ENCODE results near the gene SIRT5. TPM values are rescaled to one million over a fixed set of nuclear protein-coding genes. Genes with fewer than 3 reads are reported as not detected.

The SIRT5 gene
- total and polyA plus RNA-seq, 4 donors, result 5.9 to 11.3 (median 8.0) TPM

GRCh38 chr6:13568970-13569369, 5.4 kb upstream of the SIRT5 start:
- Histone ChIP-seq H3K4me3 (no peak overlapping the region), H3K9ac (ENCODE audit: insufficient read depth in 1 of 2, low read length in 2 of 2) (no peak overlapping the region), H3K27ac (ENCODE audit: low read depth in 1 of 2, low read length in 1 of 2) (no peak overlapping the region), H3K27me3 (ENCODE audit: control insufficient read depth in 3 of 3, insufficient read depth in 3 of 3, low read length in 2 of 3) (peaks cover 0 to 6% (median 0%) of the 10 kb centered on the region in 3 donors), H3K9me3 (ENCODE audit: control insufficient read depth in 4 of 4, insufficient read depth in 3 of 4, low read length in 3 of 4) (no peaks in the 10 kb centered on the region), H3K36me3 (ENCODE audit: control insufficient read depth in 4 of 4, insufficient read depth in 4 of 4, low read length in 4 of 4) (no peaks in the 10 kb centered on the region), H3K4me1 (ENCODE audit: control insufficient read depth in 5 of 5, insufficient read depth in 5 of 5, low read length in 5 of 5) (peaks cover 0 to 7% (median 4%) of the 10 kb centered on the region in 5 donors)
- WGBS, 2 donors, result 90 to 93% methylated on average over 5 of the region's 5 CpGs
- ATAC-seq (ENCODE audit: insufficient read depth, low FRiP score), result no peak
- no peak for TF ChIP-seq CTCF (IDR thresholded peaks at IDR 0.05; ENCODE audit: control extremely low read depth, extremely low read depth)
- DNase-seq, result no peak

- 84 to 93% methylated on average over 7 of the region's 7 CpGs for WGBS, 2 donors
- Histone ChIP-seq H3K36me3 (ENCODE audit: control insufficient read depth in 4 of 4, insufficient read depth in 4 of 4, low read length in 4 of 4) (no peaks in the 10 kb centered on the region), H3K9ac (ENCODE audit: insufficient read depth in 1 of 2, low read length in 2 of 2) (no peak overlapping the region), H3K4me3 (no peak overlapping the region), H3K27me3 (ENCODE audit: control insufficient read depth in 3 of 3, insufficient read depth in 3 of 3, low read length in 2 of 3) (peaks cover 0 to 6% (median 0%) of the 10 kb centered on the region in 3 donors), H3K9me3 (ENCODE audit: control insufficient read depth in 4 of 4, insufficient read depth in 3 of 4, low read length in 3 of 4) (no peaks in the 10 kb centered on the region), H3K4me1 (ENCODE audit: control insufficient read depth in 5 of 5, insufficient read depth in 5 of 5, low read length in 5 of 5) (peaks cover 0 to 7% (median 4%) of the 10 kb centered on the region in 5 donors), H3K27ac (ENCODE audit: low read depth in 1 of 2, low read length in 1 of 2) (no peak overlapping the region)
- no peak for TF ChIP-seq CTCF (IDR thresholded peaks at IDR 0.05; ENCODE audit: control extremely low read depth, extremely low read depth)
- no peak for DNase-seq
- no peak for ATAC-seq (ENCODE audit: insufficient read depth, low FRiP score)
Observed at GRCh38 chr6:13572240-13572639, 2.2 kb upstream of the SIRT5 start.

- TF ChIP-seq CTCF (IDR thresholded peaks at IDR 0.05; ENCODE audit: control extremely low read depth, extremely low read depth), result no peak
- no peaks in the 10 kb centered on the region for H3K36me3 ChIP-seq (ENCODE audit: control insufficient read depth in 4 of 4, insufficient read depth in 4 of 4, low read length in 4 of 4)
- no peak for ATAC-seq (ENCODE audit: insufficient read depth, low FRiP score)
- peak overlapping the region; percentile 76 to 99 for H3K27ac ChIP-seq (ENCODE audit: low read depth in 1 of 2, low read length in 1 of 2)
- H3K4me1 ChIP-seq (ENCODE audit: control insufficient read depth in 5 of 5, insufficient read depth in 5 of 5, low read length in 5 of 5), result peaks cover 0 to 7% (median 4%) of the 10 kb centered on the region in 5 donors
- H3K4me3 ChIP-seq, result peak overlapping the region; percentile 5
- WGBS, 2 donors, result 84 to 91% methylated on average over 16 of the region's 16 CpGs
- DNase-seq, result no peak
- H3K9me3 ChIP-seq (ENCODE audit: control insufficient read depth in 4 of 4, insufficient read depth in 3 of 4, low read length in 3 of 4), result no peaks in the 10 kb centered on the region
- H3K27me3 ChIP-seq (ENCODE audit: control insufficient read depth in 3 of 3, insufficient read depth in 3 of 3, low read length in 2 of 3), result peaks cover 0 to 6% (median 0%) of the 10 kb centered on the region in 3 donors
- H3K9ac ChIP-seq (ENCODE audit: insufficient read depth in 1 of 2, low read length in 2 of 2), result peak overlapping the region; percentile 47 to 59
Observed at GRCh38 chr6:13572951-13573654, 1.3 kb upstream of the SIRT5 start.

All from lung (tissue), 12 donors.